Breast epithelium (tissue), 3 donors: Measurements from ENCODE around the gene PRR19.

Experiments
- POLR2A ChIP-seq: fragments of 450-650 bp; IDR thresholded peaks from one replicate; pipeline ENCODE4 v1.6.1; 2016; ENCODE audit warnings: antibody characterized with exemption, mild to moderate bottlenecking, moderate library complexity
- TF ChIP-seq, protein P1 (sequence below), 3 donors: fragments of 450-650 bp; IDR thresholded peaks; one replicate each; pipeline ENCODE4 v1.5.1; 2016 to 2017; ENCODE audit warnings: antibody characterized with exemption in 3 of 3, mild to moderate bottlenecking in 3 of 3, moderate library complexity in 3 of 3

DNA sequence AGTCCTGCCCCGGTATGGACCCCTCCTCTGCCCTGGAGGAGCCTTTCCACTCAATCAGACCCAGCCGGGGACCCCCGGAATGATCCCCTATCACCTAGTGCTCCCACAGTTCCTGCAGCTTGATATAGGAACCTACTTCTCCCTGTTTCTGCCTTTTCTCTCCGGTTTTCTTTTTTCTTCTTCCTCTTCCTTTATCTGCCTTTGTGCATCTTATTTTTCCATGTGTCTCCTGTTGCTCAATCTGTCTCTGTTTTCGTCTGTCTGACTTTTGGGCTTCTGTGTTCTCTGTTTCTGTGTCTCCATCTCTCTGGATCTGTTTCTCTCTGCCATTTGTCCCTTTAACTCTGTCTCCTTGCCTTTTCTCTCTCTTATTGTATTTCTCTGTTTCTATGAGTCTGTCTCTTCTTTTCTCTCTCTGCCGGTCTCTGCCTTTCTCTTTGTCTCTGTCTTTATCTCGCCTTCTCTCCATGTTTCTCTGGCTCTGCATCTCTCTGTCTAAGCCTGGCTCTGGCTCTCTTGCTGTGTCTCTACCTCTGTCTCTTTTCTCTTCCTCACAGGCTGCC, 33.5 kb downstream of the PRR19 start:
- TF ChIP-seq POLR2A = no peak
- TF ChIP-seq, protein P1, sequence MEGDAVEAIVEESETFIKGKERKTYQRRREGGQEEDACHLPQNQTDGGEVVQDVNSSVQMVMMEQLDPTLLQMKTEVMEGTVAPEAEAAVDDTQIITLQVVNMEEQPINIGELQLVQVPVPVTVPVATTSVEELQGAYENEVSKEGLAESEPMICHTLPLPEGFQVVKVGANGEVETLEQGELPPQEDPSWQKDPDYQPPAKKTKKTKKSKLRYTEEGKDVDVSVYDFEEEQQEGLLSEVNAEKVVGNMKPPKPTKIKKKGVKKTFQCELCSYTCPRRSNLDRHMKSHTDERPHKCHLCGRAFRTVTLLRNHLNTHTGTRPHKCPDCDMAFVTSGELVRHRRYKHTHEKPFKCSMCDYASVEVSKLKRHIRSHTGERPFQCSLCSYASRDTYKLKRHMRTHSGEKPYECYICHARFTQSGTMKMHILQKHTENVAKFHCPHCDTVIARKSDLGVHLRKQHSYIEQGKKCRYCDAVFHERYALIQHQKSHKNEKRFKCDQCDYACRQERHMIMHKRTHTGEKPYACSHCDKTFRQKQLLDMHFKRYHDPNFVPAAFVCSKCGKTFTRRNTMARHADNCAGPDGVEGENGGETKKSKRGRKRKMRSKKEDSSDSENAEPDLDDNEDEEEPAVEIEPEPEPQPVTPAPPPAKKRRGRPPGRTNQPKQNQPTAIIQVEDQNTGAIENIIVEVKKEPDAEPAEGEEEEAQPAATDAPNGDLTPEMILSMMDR (IDR thresholded peaks at IDR 0.05) = no peak
